BE2C (cell line): ENCODE data around the gene BRD4.

Experiments used
- DNase-seq: peaks from one replicate; pipeline ENCODE4 v3.0.0-alpha.2; 2020
- H3K27me3 ChIP-seq: fragments of 250-450 bp; sonication (Bioruptor Pico); 2 replicates; pipeline ENCODE4 v1.5.1; 2020; ENCODE audit warnings: mild to moderate bottlenecking
- H3K36me3 ChIP-seq: fragments of 250-450 bp; sonication (Bioruptor Pico); 2 replicates; pipeline ENCODE4 v1.5.1; 2020; ENCODE audit warnings: mild to moderate bottlenecking
- H3K4me1 ChIP-seq: fragments of 250-450 bp; sonication (Bioruptor Pico); 2 replicates; pipeline ENCODE4 v1.5.1; 2020
- H3K4me3 ChIP-seq: 2 replicates; pipeline ENCODE4 v1.5.1; 2011; ENCODE audit warnings: low read depth, low read length
- H3K9me3 ChIP-seq: fragments of 250-450 bp; sonication (Bioruptor Pico); 2 replicates; pipeline ENCODE4 v1.5.1; 2020
- CTCF ChIP-seq: IDR thresholded peaks from 2 replicates; pipeline ENCODE4 v1.5.1; 2012; ENCODE audit warnings: mild to moderate bottlenecking, low read depth, low read length

BRD4 gene

GRCh38 chr19:15234431-15235130 lies 97.8 kb downstream of the BRD4 start:
- no peak for DNase-seq
- peaks cover 25% of the 10 kb centered on the region for H3K36me3 ChIP-seq
- TF ChIP-seq CTCF: no peak
- H3K9me3 ChIP-seq: no peaks in the 10 kb centered on the region; the same call in 1 of the 2 replicates
- no peaks in the 10 kb centered on the region for H3K4me1 ChIP-seq
- H3K4me3 ChIP-seq: no peak overlapping the region
- H3K27me3 ChIP-seq: no peaks in the 10 kb centered on the region

GRCh38 chr19:15231271-15231670 lies 101.1 kb downstream of the BRD4 start:
- Histone ChIP-seq H3K27me3 (no peaks in the 10 kb centered on the region), H3K4me1 (no peaks in the 10 kb centered on the region), H3K4me3 (no peak overlapping the region), H3K36me3 (peaks cover 3% of the 10 kb centered on the region), H3K9me3 (no peaks in the 10 kb centered on the region; the same call in 1 of the 2 replicates)
- DNase-seq: no peak
- no peak for TF ChIP-seq CTCF

DNA sequence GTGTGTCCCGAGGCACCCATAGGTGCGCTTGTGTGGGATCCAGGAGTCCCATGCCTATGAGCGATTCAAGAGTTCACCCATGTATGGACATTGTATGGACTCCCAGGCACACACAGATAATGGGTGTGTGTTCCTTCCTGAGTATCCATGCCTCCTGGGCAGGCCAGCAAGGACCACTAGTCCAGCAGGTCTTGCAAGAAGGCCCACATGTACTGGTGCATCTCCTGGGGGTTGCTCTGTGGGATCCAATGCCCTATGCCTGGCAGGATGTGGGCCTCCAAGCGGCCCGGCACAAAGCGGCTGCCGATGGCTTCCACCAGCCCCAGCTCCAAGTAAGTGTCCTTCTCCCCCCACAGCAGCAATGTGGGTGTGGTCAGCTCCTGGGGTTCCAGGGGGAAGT lies 105.1 kb downstream of the BRD4 start:
- Histone ChIP-seq H3K4me3 (no peak overlapping the region), H3K27me3 (no peaks in the 10 kb centered on the region), H3K4me1 (no peaks in the 10 kb centered on the region), H3K9me3 (no peaks in the 10 kb centered on the region; the same call in 1 of the 2 replicates), H3K36me3 (no peaks in the 10 kb centered on the region)
- DNase-seq: no peak
- TF ChIP-seq CTCF: no peak

- Histone ChIP-seq H3K9me3 (no peaks in the 10 kb centered on the region), H3K36me3 (no peaks in the 10 kb centered on the region), H3K4me1 (no peaks in the 10 kb centered on the region), H3K27me3 (no peaks in the 10 kb centered on the region), H3K4me3 (no peak overlapping the region)
- no peak for TF ChIP-seq CTCF
- no peak for DNase-seq
Measured at GRCh38 chr19:15225760-15226159, 106.6 kb downstream of the BRD4 start.

DNA sequence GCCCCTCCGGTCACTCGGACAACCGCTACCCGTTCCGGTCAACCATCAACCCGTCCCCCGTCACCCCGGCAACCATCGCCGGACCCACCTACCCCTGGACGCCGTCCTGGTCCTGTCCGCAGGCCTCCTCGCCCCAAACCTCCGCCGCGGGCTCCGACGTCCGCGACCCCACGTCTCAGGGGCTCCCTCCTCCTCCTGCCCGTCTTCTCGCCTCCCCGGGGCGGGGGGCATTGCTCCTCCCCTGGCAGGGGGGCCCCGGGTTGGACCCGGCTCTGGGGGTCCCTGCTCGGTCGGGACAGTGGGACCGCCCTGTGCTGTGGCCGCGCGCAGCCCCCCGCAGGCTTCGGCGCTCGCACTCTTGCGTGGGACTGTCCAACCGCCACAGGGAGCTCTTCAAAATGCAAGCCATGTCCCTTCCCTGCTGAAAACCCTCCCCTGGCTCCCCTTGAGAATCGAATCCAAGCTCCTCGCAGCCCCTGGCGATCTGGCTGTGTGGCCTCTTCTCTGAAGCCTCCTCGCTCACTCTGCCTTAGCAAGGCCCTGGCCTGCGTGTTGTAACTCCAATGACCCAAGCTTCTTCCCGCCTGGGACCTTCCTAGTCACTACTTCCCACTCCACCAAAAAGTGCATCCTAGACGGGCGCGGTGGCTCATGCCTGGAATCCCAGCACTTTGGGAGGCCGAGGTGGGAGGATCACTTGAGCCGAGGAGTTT lies 108.5 kb downstream of the BRD4 start:
- no peak for DNase-seq
- no peaks in the 10 kb centered on the region for H3K4me1 ChIP-seq
- no peaks in the 10 kb centered on the region for H3K9me3 ChIP-seq
- no peaks in the 10 kb centered on the region for H3K36me3 ChIP-seq
- no peak for TF ChIP-seq CTCF
- H3K27me3 ChIP-seq: no peaks in the 10 kb centered on the region
- peak overlapping the region; percentile 67 for H3K4me3 ChIP-seq
